GM18505 (cell line): Measurements from ENCODE around the gene UCK2.
A peak's percentile ranks its signal among the peaks of the same experiment; 100 is the strongest.

Source experiments
- ATAC-seq: cut with Tn5 transposase; IDR thresholded peaks from one replicate; pipeline ENCODE4 v1.9.1; 2021; ENCODE audit not compliant: unreplicated experiment
- POLR2A ChIP-seq: IDR thresholded peaks from 4 replicates; pipeline ENCODE4 v1.6.1; 2011; ENCODE audit warnings: borderline replicate concordance; ENCODE audit not compliant: insufficient read depth, insufficient read length; ENCODE audit errors: extremely low read depth

Gene UCK2

GRCh38 chr1:165842023-165842670, 14.7 kb downstream of the UCK2 start:
- ATAC-seq, result no peak
- TF ChIP-seq POLR2A, result no peak

GRCh38 chr1:165842671-165843129, 15.3 kb downstream of the UCK2 start:
- peak; percentile 49 for ATAC-seq
- no peak for TF ChIP-seq POLR2A

GRCh38 chr1:165843304-165843703, 15.9 kb downstream of the UCK2 start:
- no peak for TF ChIP-seq POLR2A
- ATAC-seq, result no peak

- no peak for TF ChIP-seq POLR2A
- ATAC-seq, result no peak
These were observed 16.8 kb downstream of the UCK2 start for GRCh38 chr1:165844114-165844798.

DNA sequence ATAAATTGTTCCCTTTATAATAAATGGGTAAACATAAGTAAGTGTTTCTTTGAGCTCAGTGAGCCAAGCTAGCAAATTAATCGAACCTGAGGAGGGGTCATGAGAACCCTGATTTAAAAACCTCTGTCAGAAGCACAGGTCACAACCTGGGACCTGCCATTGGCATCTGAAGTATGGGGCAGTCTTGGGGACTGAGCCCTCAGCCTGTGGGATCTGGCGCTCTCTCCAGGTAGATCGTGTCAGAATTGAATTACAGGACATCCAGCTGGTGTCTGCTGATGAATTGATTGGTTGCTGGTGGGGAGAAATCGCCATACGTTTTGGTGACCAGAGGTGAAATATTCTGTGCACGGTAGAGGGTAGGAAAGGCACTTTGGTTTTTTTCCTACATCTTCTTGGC, 17.5 kb downstream of the UCK2 start:
- ATAC-seq, result no peak
- no peak for TF ChIP-seq POLR2A

- no peak for TF ChIP-seq POLR2A
- ATAC-seq, result no peak
These were observed 18.2 kb downstream of the UCK2 start for GRCh38 chr1:165845569-165845968.

DNA sequence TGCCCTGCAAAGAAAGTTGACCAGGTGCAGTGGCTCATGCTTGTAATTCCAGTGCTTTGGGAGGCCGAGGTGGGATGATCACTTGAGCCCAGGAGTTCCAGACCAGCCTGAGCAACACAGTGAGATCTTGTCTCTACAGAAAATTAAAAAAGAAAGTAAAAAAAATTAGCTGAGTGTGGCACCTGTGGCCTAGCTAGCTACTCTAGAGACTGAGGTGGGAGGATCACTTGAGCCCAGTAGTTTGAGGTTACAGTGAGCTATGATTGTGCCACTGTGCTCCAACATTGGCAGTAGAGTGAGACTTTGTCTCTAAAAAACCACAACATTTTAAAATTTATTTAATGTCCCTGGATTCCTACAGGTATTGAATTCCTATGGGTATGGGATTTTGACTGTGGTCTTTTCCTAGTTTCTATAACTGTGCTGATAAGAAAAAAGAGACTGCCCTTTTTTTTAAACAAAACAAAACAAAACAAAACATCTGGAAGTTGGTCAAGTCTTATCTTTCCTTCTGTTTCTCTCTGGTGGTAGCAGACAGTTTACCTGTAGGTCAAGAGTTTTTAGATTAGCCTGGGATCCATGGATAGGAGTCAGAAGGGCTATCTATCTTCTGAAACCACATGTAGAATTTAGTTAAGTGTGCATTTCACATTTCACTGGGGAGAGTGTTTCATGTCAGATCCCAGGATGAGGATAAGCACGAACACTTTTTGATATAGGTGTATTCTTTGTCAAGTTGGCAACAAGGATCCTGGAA, 18.8 kb downstream of the UCK2 start:
- ATAC-seq, result no peak
- TF ChIP-seq POLR2A, result no peak

- TF ChIP-seq POLR2A, result no peak
- no peak for ATAC-seq
These were observed 20.1 kb downstream of the UCK2 start for GRCh38 chr1:165847486-165847885.

DNA sequence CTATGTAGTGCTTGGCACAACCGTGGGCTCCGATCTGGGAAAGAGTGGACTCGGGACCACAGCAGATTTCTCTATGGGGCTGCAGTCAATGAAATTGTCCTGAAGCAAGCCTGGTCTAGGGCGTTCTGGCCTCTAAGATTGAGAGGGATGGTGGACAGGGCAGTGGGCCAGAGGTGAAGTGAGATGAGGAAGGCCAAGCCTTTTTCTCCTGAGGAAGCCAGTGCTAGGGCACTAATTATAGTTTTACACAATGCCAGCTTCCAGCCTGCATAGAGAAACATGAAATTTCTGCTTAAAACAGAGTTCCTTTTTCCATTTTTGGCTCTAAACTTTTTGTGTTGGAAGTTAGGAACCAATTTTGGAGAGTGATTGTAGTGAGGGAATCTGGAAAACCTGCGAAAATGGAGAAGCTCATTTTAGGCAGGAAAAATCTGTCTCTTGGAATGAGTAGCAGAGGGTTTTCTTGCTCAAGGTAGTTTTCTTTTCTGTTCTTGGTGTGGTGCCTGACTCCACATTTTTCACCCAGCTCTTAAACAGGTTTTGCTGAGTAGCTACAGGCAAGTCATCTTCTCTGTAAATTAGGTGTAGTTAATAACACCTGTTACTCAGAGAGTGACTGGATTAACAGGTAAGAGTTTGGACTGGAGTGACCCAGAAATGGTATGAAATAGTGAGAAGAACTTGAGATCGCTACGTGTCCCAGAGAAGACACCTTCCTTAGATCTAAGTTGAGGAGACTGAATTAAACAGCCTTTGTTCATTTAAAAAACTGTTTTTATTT, 22.1 kb downstream of the UCK2 start:
- no peak for ATAC-seq
- TF ChIP-seq POLR2A, result no peak

GRCh38 chr1:165851034-165851658, 23.7 kb downstream of the UCK2 start:
- peak; percentile 69 for ATAC-seq

DNA sequence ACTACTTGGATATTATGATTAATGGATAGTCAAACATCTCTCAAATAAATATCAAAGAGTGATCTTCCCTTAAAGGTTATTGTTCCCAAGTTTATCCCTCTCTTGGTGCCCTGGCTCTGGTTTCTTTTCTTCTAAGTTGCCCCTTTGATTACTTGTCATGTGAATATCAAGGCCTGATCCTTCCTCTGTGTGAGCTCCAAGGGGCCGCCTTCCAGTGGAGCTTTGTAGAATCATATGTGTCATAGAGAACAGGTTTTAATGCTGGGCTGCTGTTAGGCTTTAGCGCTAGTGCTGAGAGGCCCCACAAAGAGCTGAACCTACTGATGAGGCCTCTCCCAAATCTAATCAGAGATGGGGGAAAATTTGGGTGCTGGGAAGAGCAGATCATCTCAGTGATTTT, 25.5 kb downstream of the UCK2 start:
- no peak for TF ChIP-seq POLR2A
- ATAC-seq, result no peak

More at GRCh38 chr1:165851034-165851658, 23.7 kb downstream of the UCK2 start:
- no peak for TF ChIP-seq POLR2A

GRCh38 chr1:165853528-165854075, 26.2 kb downstream of the UCK2 start:
- no peak for TF ChIP-seq POLR2A
- ATAC-seq, result no peak
